Transverse colon (tissue), 4 donors: Measurements from ENCODE around the gene MAGI1. TPM values are rescaled to one million over a fixed set of nuclear protein-coding genes. Genes with fewer than 3 reads are reported as not detected.

Experiments used
- DNase-seq: peaks from one replicate; pipeline ENCODE4 v3.0.0-alpha.2; 2019
- H3K27ac ChIP-seq, 4 donors: fragments of 200-600 bp; sonication (generic); 2 replicates each; pipeline ENCODE4 v1.5.1; 2016 to 2018; ENCODE audit warnings: inconsistent platforms in 4 of 4
- H3K27me3 ChIP-seq: fragments of 200-600 bp; sonication (generic); 2 replicates; pipeline ENCODE4 v1.5.1; 2017; ENCODE audit warnings: inconsistent platforms
- H3K36me3 ChIP-seq, 4 donors: fragments of 200-600 bp; sonication (generic); 2 replicates each; pipeline ENCODE4 v1.5.1; 2017 to 2019; ENCODE audit warnings: inconsistent platforms in 4 of 4
- H3K4me1 ChIP-seq, 4 donors: fragments of 200-600 bp; sonication (generic); 2 replicates each; pipeline ENCODE4 v1.5.1; 2017 to 2020; ENCODE audit warnings: inconsistent platforms in 4 of 4
- H3K4me3 ChIP-seq, 4 donors: fragments of 200-600 bp; sonication (generic); 1 replicate in 1 of 4; 2 replicates in 3 of 4; pipeline versions ENCODE4 v1.5.1 to v1.6.1; 2017 to 2019; ENCODE audit warnings: inconsistent platforms in 4 of 4
- H3K9me3 ChIP-seq, 2 donors: fragments of 200-600 bp; sonication (generic); 2 replicates each; pipeline ENCODE4 v1.5.1; 2017 to 2019; ENCODE audit warnings: inconsistent platforms in 2 of 2
- EP300 ChIP-seq: sonication (generic); formaldehyde crosslinking; IDR thresholded peaks from one replicate; pipeline ENCODE4 v1.6.1; 2017; ENCODE audit warnings: antibody characterized with exemption, low read depth
- POLR2A ChIP-seq: fragments of 450-650 bp; IDR thresholded peaks from one replicate; pipeline ENCODE4 v1.6.1; 2016; ENCODE audit warnings: antibody characterized with exemption, mild to moderate bottlenecking, moderate library complexity
- POLR2AphosphoS5 ChIP-seq, 3 donors: sonication (generic); formaldehyde crosslinking; IDR thresholded peaks; one replicate each; pipeline ENCODE4 v1.6.1; 2016; ENCODE audit warnings: antibody characterized with exemption in 3 of 3
- WGBS, 2 donors: methylation state at CpG; one replicate each; pipeline ENCODE4 v1.1.5; 2018; ENCODE audit warnings: low coverage in 1 of 2; 5-methylcytosine and 5-hydroxymethylcytosine counted together
- in situ Hi-C, 4 donors: fragments of 200-750 bp; cut with MboI; loops; one replicate each; pipeline versions ENCODE4 v1.15.0 to v1.15.1; 2017; ENCODE audit warnings: low sequenced_read_pairs in 3 of 4, low pct_ligation_motif_present in 1 of 4, low pct_unique_long_range_greater_than_20kb in 1 of 4
- intact Hi-C: fragments of 100-400 bp; cut with DNase I; formaldehyde crosslinking; loops from one replicate; pipeline ENCODE4 v1.15.1; 2023; ENCODE audit warnings: low total_unique reads
- total RNA-seq, 4 donors: library from RNA; depleted of rRNA; stranded (reverse); fragments of >200 nt; gene quantifications; one replicate each; pipeline ENCODE4 v1.1.0, GENCODE V29; 2016
- TF ChIP-seq, protein P1 (sequence below), 5 experiments: fragments of 200-600 bp in 3 of 5; fragments of 450-650 bp in 2 of 5; sonication (generic) in 3 of 5; IDR thresholded peaks; 1 replicate in 2 of 5; 2 replicates in 3 of 5; pipeline ENCODE4 v1.5.1; 2016 to 2017; ENCODE audit warnings: antibody characterized with exemption in 5 of 5, inconsistent platforms in 3 of 5, mild to moderate bottlenecking in 2 of 5, moderate library complexity in 1 of 5

MAGI1 gene
- total RNA-seq, 4 donors from 2014 or later: 50.8 to 190 (median 67.4) TPM

DNA sequence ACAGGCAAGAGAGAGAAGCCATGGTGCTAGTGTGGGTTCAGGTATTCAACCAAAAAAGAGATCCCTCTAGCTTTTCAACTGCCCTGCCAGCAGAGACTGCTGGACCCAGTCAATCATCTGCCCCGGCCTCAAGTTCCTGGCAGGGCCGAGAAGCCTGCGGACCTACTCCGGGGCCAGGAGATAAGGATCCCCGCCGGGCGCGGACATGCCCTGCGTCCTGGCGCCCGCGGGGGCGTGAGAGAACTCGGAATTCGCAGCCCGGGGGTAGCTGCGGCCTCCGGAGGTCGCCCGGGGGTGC lies 821 bp upstream of the MAGI1 start:
- no peaks in the 10 kb centered on the region for H3K9me3 ChIP-seq
- TF ChIP-seq, protein P1, sequence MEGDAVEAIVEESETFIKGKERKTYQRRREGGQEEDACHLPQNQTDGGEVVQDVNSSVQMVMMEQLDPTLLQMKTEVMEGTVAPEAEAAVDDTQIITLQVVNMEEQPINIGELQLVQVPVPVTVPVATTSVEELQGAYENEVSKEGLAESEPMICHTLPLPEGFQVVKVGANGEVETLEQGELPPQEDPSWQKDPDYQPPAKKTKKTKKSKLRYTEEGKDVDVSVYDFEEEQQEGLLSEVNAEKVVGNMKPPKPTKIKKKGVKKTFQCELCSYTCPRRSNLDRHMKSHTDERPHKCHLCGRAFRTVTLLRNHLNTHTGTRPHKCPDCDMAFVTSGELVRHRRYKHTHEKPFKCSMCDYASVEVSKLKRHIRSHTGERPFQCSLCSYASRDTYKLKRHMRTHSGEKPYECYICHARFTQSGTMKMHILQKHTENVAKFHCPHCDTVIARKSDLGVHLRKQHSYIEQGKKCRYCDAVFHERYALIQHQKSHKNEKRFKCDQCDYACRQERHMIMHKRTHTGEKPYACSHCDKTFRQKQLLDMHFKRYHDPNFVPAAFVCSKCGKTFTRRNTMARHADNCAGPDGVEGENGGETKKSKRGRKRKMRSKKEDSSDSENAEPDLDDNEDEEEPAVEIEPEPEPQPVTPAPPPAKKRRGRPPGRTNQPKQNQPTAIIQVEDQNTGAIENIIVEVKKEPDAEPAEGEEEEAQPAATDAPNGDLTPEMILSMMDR (IDR thresholded peaks at IDR 0.05): peak in 2 of 5 experiments; percentile 4 to 16
- TF ChIP-seq EP300 (no peak), POLR2AphosphoS5 (IDR thresholded peaks at IDR 0.05) (no peak)
- H3K36me3 ChIP-seq: no peaks in the 10 kb centered on the region
- 3% methylated on average over 19 of the region's 20 CpGs; no CpG with 5 or more reads in 1 of the 2 donors for WGBS, 2 donors
- in situ Hi-C loops (no loop called here), intact Hi-C loops (loop anchor here (10.0 kb wide), 1 partner anchor 105 kb away; no protein-coding TSS in a partner anchor)
- no peaks in the 10 kb centered on the region for H3K27me3 ChIP-seq
- H3K4me1 ChIP-seq: peaks cover 0 to 21% (median 13%) of the 10 kb centered on the region in 4 donors
- peak overlapping the region; percentile 94 to 97 (median 95) for H3K27ac ChIP-seq
- DNase-seq: peak; percentile 35
- peak overlapping the region; percentile 56 to 76 (median 70) for H3K4me3 ChIP-seq

DNA sequence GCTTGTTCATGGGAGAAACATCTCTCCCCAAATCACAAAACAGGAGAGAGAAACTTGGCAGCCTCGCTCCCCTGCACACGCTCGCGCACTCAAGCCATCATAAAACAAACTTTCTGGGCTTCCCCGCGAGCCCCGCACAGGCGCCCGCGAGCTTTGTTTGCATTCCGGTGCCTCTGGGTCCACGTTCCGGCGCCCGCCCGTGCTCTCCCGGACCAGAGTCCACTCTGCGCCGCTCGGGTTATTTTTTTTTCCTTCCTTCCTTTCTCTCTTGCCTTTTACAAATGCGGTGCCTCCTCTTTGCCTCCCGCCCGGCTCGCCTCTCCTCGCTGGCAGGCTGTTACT lies 363 bp downstream of the MAGI1 start:
- WGBS, 2 donors: 0 to 1% methylated on average over 8 to 25 of the region's 25 CpGs
- intact Hi-C loops: loop anchor here (10.0 kb wide), 1 partner anchor 106 kb away; no protein-coding TSS in a partner anchor
- H3K27me3 ChIP-seq: no peaks in the 10 kb centered on the region
- H3K4me3 ChIP-seq: peak overlapping the region; percentile 67 to 76 (median 73)
- no peaks in the 10 kb centered on the region for H3K9me3 ChIP-seq
- in situ Hi-C loops: no loop called here
- no peak for TF ChIP-seq EP300
- TF ChIP-seq, protein P1 (IDR thresholded peaks at IDR 0.05): no peak
- no peak for TF ChIP-seq POLR2AphosphoS5 (IDR thresholded peaks at IDR 0.05)
- TF ChIP-seq POLR2A: no peak
- H3K36me3 ChIP-seq: no peaks in the 10 kb centered on the region
- no peak for DNase-seq
- peak overlapping the region; percentile 94 to 97 (median 95) for H3K27ac ChIP-seq
- peaks cover 0 to 21% (median 13%) of the 10 kb centered on the region in 4 donors for H3K4me1 ChIP-seq

GRCh38 chr3:66037986-66038369 lies 740 bp downstream of the MAGI1 start:
- Histone ChIP-seq H3K4me3 (peak overlapping the region; percentile 67 to 76 (median 73)), H3K9me3 (no peaks in the 10 kb centered on the region), H3K27me3 (no peaks in the 10 kb centered on the region), H3K36me3 (no peaks in the 10 kb centered on the region), H3K27ac (peak overlapping the region; percentile 94 to 97 (median 95)), H3K4me1 (peaks cover 0 to 21% (median 13%) of the 10 kb centered on the region in 4 donors)
- in situ Hi-C loops (no loop called here), intact Hi-C loops (loop anchor here (10.0 kb wide), 1 partner anchor 107 kb away; no protein-coding TSS in a partner anchor)
- TF ChIP-seq, protein P1 (IDR thresholded peaks at IDR 0.05): no peak
- TF ChIP-seq POLR2AphosphoS5 (IDR thresholded peaks at IDR 0.05): no peak
- no peak for TF ChIP-seq EP300
- no peak for TF ChIP-seq POLR2A
- 1% methylated on average over 18 of the region's 31 CpGs; no CpG with 5 or more reads in 1 of the 2 donors for WGBS, 2 donors
- DNase-seq: peak; percentile 22

DNA sequence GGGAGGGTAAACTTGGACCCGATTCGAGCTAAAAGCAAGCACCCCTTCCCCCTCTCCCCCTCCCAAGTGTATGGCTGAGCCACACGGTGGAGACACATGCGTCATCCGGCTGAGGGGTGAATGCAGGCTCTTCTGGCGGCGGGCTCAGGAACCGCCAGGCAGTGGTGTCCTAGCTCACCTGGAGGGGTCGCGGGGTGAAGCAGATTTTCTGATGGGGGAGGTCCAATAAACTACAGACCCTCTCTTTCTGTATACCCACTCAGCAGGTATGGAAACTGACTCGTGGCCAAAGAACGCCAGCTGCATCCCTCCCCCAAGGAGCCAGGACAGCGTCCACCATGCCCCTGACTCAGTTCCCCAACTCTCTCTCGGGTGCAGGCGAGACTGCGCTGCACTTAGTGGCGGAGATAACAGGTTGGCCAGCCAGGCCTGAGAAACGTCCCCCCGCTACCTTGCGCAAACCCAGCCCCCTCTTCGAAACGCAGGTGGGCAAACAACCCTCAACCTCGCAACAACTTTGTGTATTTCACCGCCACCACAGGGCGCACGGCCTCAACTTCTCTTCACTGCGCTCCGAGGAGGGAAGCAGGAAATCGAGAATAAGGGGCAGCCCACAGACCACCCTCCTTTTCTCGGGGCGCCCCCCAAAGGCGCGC lies 1.3 kb downstream of the MAGI1 start:
- intact Hi-C loops: loop anchor here (10.0 kb wide), 1 partner anchor 107 kb away; no protein-coding TSS in a partner anchor
- WGBS, 2 donors: 8% methylated on average over 5 to 22 of the region's 33 CpGs
- TF ChIP-seq POLR2A (no peak), POLR2AphosphoS5 (IDR thresholded peaks at IDR 0.05) (peak in 1 of 3 donors; percentile 18)
- TF ChIP-seq, protein P1 (IDR thresholded peaks at IDR 0.05): peak in 4 of 5 experiments; percentile 17 to 48 (median 40)

More for the DNA sequence above, 1.3 kb downstream of the MAGI1 start:
- Histone ChIP-seq H3K36me3 (no peaks in the 10 kb centered on the region), H3K4me1 (peaks cover 0 to 21% (median 13%) of the 10 kb centered on the region in 4 donors), H3K4me3 (peak overlapping the region; percentile 67 to 76 (median 73)), H3K27ac (peak overlapping the region; percentile 94 to 97 (median 95)), H3K9me3 (no peaks in the 10 kb centered on the region), H3K27me3 (no peaks in the 10 kb centered on the region)
- in situ Hi-C loops: no loop called here
- peak; percentile 60 for DNase-seq
